Measurements from ENCODE around the gene KMT2C. TPM values are rescaled to one million over a fixed set of nuclear protein-coding genes. Genes with fewer than 3 reads are reported as not detected.
"Not testable (repeated sequence)": the region's sequence is repeated elsewhere in the genome, so short reads cannot be mapped to it uniquely, and the experiment has no call there.

KMT2C gene
- total RNA-seq, 2 experiments from 2014 or later = 35.7 to 36.6 TPM

DNA sequence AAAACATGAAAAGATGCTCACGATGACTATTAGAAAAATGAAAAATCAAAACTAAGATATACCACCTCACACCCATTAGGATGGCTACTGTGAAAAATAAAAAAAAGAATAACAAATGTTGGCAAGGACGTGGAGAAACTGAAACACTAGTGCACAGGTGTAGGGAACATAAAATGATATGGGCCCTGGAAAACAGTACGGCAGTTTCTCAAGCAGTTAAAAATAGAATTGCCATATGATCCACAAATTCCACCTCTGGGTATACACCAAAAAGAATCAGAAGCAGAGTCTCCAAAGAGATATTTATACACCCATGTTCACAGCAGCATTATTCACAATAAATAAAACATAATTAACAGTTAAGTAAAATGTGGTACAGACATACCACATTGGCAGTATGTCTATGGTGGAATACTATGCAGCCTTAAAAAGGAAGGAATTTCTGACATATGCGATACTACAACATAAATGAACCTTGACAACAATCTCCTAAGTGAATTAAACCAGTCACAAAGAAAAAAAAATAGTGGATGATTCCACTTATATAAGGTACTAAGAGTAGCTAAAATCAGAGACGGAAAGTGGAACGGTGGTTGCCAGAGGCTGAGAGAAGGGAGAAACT lies 69.7 kb downstream of the KMT2C start:
- Mint-ChIP-seq H3K27me3 (no peaks in the 10 kb centered on the region), H3K4me3 (no peak overlapping the region), H3K4me1 (ENCODE audit: low read depth) (peaks cover 57% of the 10 kb centered on the region), H3K36me3 (peaks cover 10% of the 10 kb centered on the region), H3K27ac (no peak overlapping the region), H3K9me3 (peaks cover 6% of the 10 kb centered on the region)
- ChIA-PET CTCF (interaction anchor here (0.7 kb wide), 1 partner anchor 11 kb away, joined by 3 read pairs; no protein-coding TSS in a partner anchor), POLR2A (no interaction called here)
- DNase-seq = no peak
- intact Hi-C loops (cut with micrococcal nuclease) = no loop called here

DNA sequence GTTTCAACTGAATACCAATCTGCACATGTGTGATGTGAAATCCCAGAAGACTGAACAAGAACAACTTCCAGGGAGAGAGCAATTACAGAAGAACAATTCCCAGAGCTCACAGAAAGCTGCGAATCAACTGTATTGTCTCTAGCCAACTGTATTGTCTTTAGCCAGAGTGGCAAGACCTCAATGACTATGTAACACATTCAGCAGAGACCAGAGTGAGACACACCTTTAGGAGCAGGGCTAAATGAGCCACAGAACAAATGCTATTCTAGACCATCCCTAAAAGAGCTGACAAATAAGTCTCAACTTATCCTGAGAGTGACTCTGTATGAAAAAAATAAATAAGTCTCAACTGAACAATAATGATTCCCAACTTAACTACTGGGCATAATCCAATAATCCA lies 72.0 kb downstream of the KMT2C start:
- DNase-seq = no peak
- H3K4me3 Mint-ChIP-seq = no peak overlapping the region
- intact Hi-C loops (cut with micrococcal nuclease) = no loop called here
- H3K9me3 Mint-ChIP-seq = peaks cover 6% of the 10 kb centered on the region
- CTCF ChIA-PET = interaction anchor here (0.6 to 0.8 kb wide), 2 partner anchors 27 to 280 kb away, joined by 3 to 4 read pairs; no protein-coding TSS in a partner anchor
- H3K36me3 Mint-ChIP-seq = peaks cover 10% of the 10 kb centered on the region
- H3K4me1 Mint-ChIP-seq (ENCODE audit: low read depth) = peaks cover 46% of the 10 kb centered on the region
- no peaks in the 10 kb centered on the region for H3K27me3 Mint-ChIP-seq
- H3K27ac Mint-ChIP-seq = no peak overlapping the region
- POLR2A ChIA-PET = no interaction called here

GRCh38 chr7:152362128-152362926 lies 73.5 kb downstream of the KMT2C start:
- Mint-ChIP-seq H3K27ac (no peak overlapping the region), H3K36me3 (peaks cover 9% of the 10 kb centered on the region), H3K4me3 (no peak overlapping the region), H3K9me3 (peaks cover 6% of the 10 kb centered on the region), H3K27me3 (no peaks in the 10 kb centered on the region), H3K4me1 (ENCODE audit: low read depth) (peaks cover 42% of the 10 kb centered on the region)
- intact Hi-C loops (cut with micrococcal nuclease) = no loop called here
- ChIA-PET POLR2A (no interaction called here), CTCF (no interaction called here)
- no peak for DNase-seq

- no peak overlapping the region for H3K27ac Mint-ChIP-seq
- H3K36me3 Mint-ChIP-seq = peaks cover 37% of the 10 kb centered on the region
Observed at GRCh38 chr7:152355474-152356057, 80.2 kb downstream of the KMT2C start.

GRCh38 chr7:152354061-152354460 lies 81.7 kb downstream of the KMT2C start:
- peaks cover 45% of the 10 kb centered on the region for H3K36me3 Mint-ChIP-seq
- CTCF ChIA-PET = no interaction called here
- intact Hi-C loops (cut with micrococcal nuclease) = no loop called here

More at GRCh38 chr7:152355474-152356057, 80.2 kb downstream of the KMT2C start:
- DNase-seq = no peak
- Mint-ChIP-seq H3K4me3 (no peak overlapping the region), H3K9me3 (peaks cover 6% of the 10 kb centered on the region), H3K4me1 (ENCODE audit: low read depth) (peaks cover 13% of the 10 kb centered on the region), H3K27me3 (no peaks in the 10 kb centered on the region)
- POLR2A ChIA-PET = no interaction called here
- intact Hi-C loops (cut with micrococcal nuclease) = no loop called here
- CTCF ChIA-PET = interaction anchor here (0.6 to 1.6 kb wide), 3 partner anchors 11 to 19 kb away, joined by 3 to 7 read pairs (median 7); no protein-coding TSS in a partner anchor

GRCh38 chr7:152353281-152353680 lies 82.5 kb downstream of the KMT2C start:
- H3K27me3 Mint-ChIP-seq; DNase-seq; H3K27ac Mint-ChIP-seq; H3K4me3 Mint-ChIP-seq; intact Hi-C loops (cut with micrococcal nuclease); POLR2A ChIA-PET; CTCF ChIA-PET: not testable (repeated sequence)
- H3K9me3 Mint-ChIP-seq = peaks cover 13% of the 10 kb centered on the region
- H3K4me1 Mint-ChIP-seq (ENCODE audit: low read depth) = peaks cover 16% of the 10 kb centered on the region
- peaks cover 51% of the 10 kb centered on the region for H3K36me3 Mint-ChIP-seq

More at GRCh38 chr7:152354061-152354460, 81.7 kb downstream of the KMT2C start:
- Mint-ChIP-seq H3K4me3 (no peak overlapping the region), H3K4me1 (ENCODE audit: low read depth) (peaks cover 13% of the 10 kb centered on the region), H3K27ac (no peak overlapping the region), H3K27me3 (no peaks in the 10 kb centered on the region), H3K9me3 (peaks cover 6% of the 10 kb centered on the region)
- POLR2A ChIA-PET = no interaction called here
- DNase-seq = no peak

DNA sequence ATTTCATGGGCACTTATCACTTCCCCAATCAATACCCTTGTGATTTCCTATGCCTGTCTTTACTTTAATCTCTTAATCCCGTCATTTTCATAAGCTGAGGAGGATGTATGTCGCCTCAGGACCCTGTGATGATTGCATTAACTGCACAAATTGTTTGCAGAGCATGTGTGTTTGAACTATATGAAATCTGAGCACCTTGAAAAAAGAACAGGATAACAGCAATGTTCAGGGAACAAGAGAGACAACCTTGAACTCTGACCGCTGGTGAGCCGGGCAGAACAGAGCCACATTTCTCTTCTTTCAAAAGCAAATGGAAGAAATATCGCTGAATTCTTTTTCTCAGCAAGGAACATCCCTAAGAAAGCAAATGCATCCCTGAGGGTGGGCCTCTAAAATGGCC lies 84.1 kb downstream of the KMT2C start:
- H3K27me3 Mint-ChIP-seq; H3K4me3 Mint-ChIP-seq; DNase-seq; intact Hi-C loops (cut with micrococcal nuclease); H3K27ac Mint-ChIP-seq; CTCF ChIA-PET; POLR2A ChIA-PET: not testable (repeated sequence)
- Mint-ChIP-seq H3K36me3 (peaks cover 62% of the 10 kb centered on the region), H3K9me3 (peaks cover 17% of the 10 kb centered on the region), H3K4me1 (ENCODE audit: low read depth) (peaks cover 16% of the 10 kb centered on the region)

DNA sequence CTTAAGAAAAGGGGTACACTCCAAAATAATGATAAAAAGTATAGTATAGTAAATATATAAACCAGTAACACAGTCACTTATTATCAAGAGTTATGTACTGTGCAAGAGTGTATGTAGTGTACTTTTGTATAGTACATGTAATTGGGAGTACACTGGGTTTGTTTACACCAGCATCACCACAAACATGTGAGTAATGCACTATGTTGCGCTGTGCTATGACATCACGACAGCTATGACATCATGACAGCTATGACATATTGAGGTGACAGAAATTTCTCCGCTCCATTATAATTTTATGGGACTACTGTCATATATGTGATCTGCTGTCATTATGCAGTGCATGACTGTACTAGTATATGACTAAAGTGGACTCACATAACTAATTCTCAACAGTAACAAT lies 84.6 kb downstream of the KMT2C start:
- intact Hi-C loops (cut with micrococcal nuclease) = no loop called here
- Mint-ChIP-seq H3K4me3 (no peak overlapping the region), H3K36me3 (peaks cover 61% of the 10 kb centered on the region), H3K27ac (no peak overlapping the region), H3K9me3 (peaks cover 17% of the 10 kb centered on the region), H3K27me3 (no peaks in the 10 kb centered on the region), H3K4me1 (ENCODE audit: low read depth) (peaks cover 16% of the 10 kb centered on the region)
- no peak for DNase-seq
- ChIA-PET POLR2A (no interaction called here), CTCF (no interaction called here)

GRCh38 chr7:152347888-152348287 lies 87.9 kb downstream of the KMT2C start:
- H3K4me1 Mint-ChIP-seq (ENCODE audit: low read depth) = peaks cover 19% of the 10 kb centered on the region
- H3K27ac Mint-ChIP-seq = no peak overlapping the region
- POLR2A ChIA-PET = no interaction called here
- no peaks in the 10 kb centered on the region for H3K27me3 Mint-ChIP-seq
- CTCF ChIA-PET = no interaction called here
- no peak for DNase-seq
- peaks cover 44% of the 10 kb centered on the region for H3K36me3 Mint-ChIP-seq
- no peak overlapping the region for H3K4me3 Mint-ChIP-seq
- intact Hi-C loops (cut with micrococcal nuclease) = no loop called here
- H3K9me3 Mint-ChIP-seq = peaks cover 17% of the 10 kb centered on the region

DNA sequence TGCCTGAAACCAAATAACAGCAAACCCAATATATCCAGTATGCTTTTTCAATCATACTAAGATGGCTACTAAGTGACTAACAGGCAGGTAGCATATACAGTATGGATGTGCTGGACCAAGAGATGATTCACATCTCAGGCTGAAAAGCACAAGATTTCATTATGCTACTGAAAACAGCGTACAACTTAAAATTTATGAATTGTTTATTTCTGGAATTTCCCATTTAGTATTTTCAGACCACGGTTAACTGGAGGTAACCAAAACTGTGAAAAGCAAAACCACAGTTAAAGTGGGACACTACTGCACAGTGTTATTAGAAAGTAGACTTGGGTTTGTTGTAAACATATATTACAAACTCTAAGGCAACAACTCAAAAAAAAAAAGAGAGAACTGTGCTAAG lies 91.5 kb downstream of the KMT2C start:
- Mint-ChIP-seq H3K9me3 (peaks cover 11% of the 10 kb centered on the region), H3K36me3 (peaks cover 21% of the 10 kb centered on the region), H3K4me1 (ENCODE audit: low read depth) (peaks cover 30% of the 10 kb centered on the region), H3K27ac (no peak overlapping the region), H3K4me3 (no peak overlapping the region), H3K27me3 (no peaks in the 10 kb centered on the region)
- intact Hi-C loops (cut with micrococcal nuclease) = no loop called here
- no peak for DNase-seq
- CTCF ChIA-PET = no interaction called here
- POLR2A ChIA-PET = no interaction called here

DNA sequence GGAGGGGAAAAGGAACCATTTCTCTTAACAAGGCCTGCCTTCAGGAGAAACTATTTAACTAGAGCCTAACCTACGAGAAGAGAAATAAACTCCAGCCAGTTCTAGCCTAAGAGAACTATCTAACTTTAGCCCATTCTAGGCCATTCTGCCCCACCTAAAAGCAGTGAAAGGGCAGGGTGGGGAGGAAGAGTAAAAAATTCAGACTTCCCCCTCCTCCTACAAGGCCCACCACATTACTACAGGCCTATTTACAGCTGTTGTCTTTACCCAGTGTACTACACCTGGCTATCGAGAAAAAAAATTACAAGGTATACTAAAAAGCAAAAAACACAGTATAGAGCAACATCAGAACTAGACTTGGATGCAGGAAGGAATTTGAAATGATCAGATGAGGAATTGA lies 93.0 kb downstream of the KMT2C start:
- no peak for DNase-seq
- POLR2A ChIA-PET = no interaction called here
- Mint-ChIP-seq H3K27me3 (no peaks in the 10 kb centered on the region), H3K4me3 (no peak overlapping the region), H3K4me1 (ENCODE audit: low read depth) (peaks cover 27% of the 10 kb centered on the region), H3K27ac (no peak overlapping the region), H3K36me3 (peaks cover 9% of the 10 kb centered on the region), H3K9me3 (peaks cover 2% of the 10 kb centered on the region)
- CTCF ChIA-PET = interaction anchor here (0.6 kb wide), 1 partner anchor 13 kb away, joined by 7 read pairs; no protein-coding TSS in a partner anchor
- intact Hi-C loops (cut with micrococcal nuclease) = no loop called here

GRCh38 chr7:152341914-152342236 lies 93.9 kb downstream of the KMT2C start:
- Mint-ChIP-seq H3K4me3 (no peak overlapping the region), H3K36me3 (peaks cover 4% of the 10 kb centered on the region), H3K4me1 (ENCODE audit: low read depth) (peaks cover 35% of the 10 kb centered on the region), H3K27ac (no peak overlapping the region), H3K9me3 (no peaks in the 10 kb centered on the region), H3K27me3 (no peaks in the 10 kb centered on the region)
- POLR2A ChIA-PET = no interaction called here
- intact Hi-C loops (cut with micrococcal nuclease) = no loop called here
- no peak for DNase-seq
- CTCF ChIA-PET = interaction anchor here (0.5 to 2.0 kb wide), 5 partner anchors 11 to 365 kb away, joined by 3 to 5 read pairs (median 3); no protein-coding TSS in a partner anchor

All from activated CD4-positive, alpha-beta memory T cell treated with anti-CD3 and anti-CD28 coated beads for 36 hours (primary cell).